HUES64 (cell line): ENCODE results near the gene VWA3B.
"Not testable (repeated sequence)": the region's sequence is repeated elsewhere in the genome, so short reads cannot be mapped to it uniquely, and the experiment has no call there.

Experiments
- H3K27ac ChIP-seq: 2 replicates; pipeline ENCODE4 v1.7.0; 2013; ENCODE audit warnings: low read depth, low read length, inconsistent platforms
- H3K27me3 ChIP-seq: 2 replicates; pipeline ENCODE4 v1.6.1; 2013; ENCODE audit warnings: mild to moderate bottlenecking, low read length; ENCODE audit not compliant: insufficient read depth
- H3K36me3 ChIP-seq: 2 replicates; pipeline ENCODE4 v1.6.1; 2013; ENCODE audit warnings: mild to moderate bottlenecking, low read length; ENCODE audit not compliant: insufficient read depth
- H3K4me1 ChIP-seq: 2 replicates; pipeline ENCODE4 v1.6.1; 2013; ENCODE audit warnings: mild to moderate bottlenecking, low read length, moderate library complexity; ENCODE audit not compliant: insufficient read depth
- H3K4me3 ChIP-seq: 2 replicates; pipeline ENCODE4 v1.5.1; 2013; ENCODE audit warnings: mild to moderate bottlenecking, low read length, moderate library complexity
- H3K9ac ChIP-seq: 2 replicates; pipeline ENCODE4 v1.6.1; 2013; ENCODE audit warnings: mild to moderate bottlenecking, low read depth, low read length
- H3K9me3 ChIP-seq: 2 replicates; pipeline ENCODE4 v1.6.1; 2013; ENCODE audit warnings: low read depth, low read length; ENCODE audit not compliant: insufficient read depth
- whole genome bisulfite sequencing: fragments of 150-250, 120-280 bp; methylation state at CpG from one replicate; pipeline ENCODE4 v1.1.7; 2013; ENCODE audit warnings: missing lambda C conversion rate; 5-methylcytosine and 5-hydroxymethylcytosine counted together

VWA3B gene

DNA sequence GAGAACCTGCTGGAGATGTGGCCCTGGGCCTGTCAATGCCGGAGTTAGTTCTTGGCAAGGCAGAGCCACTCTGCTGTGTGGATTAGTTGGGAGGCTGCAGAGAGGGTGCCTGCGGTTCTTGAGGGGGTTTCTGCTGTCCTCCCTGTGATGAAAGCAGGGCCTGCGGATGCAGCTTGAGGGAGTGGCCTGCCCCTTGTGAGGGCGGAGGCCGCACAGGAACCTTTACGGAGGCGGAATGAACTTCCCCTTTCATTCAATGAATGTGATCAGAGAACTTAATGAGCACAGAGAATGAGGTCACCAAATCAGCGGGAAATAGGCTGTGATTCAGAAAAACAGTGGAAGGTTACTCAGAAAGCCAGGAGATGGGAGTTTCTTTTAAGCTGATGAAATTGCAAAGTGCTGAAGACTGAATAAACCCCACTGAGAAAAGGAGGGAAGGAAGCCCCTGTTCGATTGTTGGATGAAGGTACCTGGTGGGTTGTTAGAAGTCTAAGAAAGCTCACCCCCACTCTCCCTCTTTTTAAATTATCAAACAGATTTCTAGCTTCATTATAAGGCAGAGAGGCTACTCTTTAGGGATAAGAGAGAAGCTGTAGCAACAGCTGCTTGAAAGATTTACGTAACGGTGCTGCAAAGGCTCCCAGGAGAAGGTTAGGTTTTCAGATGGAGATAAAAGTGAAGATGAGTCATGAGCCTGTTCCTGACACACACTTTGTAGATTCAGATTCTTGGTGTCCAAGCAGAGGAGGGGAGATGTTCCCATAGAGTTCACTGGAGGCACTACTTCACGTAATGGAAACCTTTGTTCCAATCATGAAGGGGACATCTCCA is 47.4 kb downstream of the VWA3B start:
- Histone ChIP-seq H3K4me3 (no peak overlapping the region), H3K4me1 (peaks cover 14% of the 10 kb centered on the region; the same call in 1 of the 2 replicates), H3K27ac (no peak overlapping the region), H3K36me3 (no peaks in the 10 kb centered on the region), H3K27me3 (peaks cover 4% of the 10 kb centered on the region; the same call in 1 of the 2 replicates), H3K9me3 (no peaks in the 10 kb centered on the region), H3K9ac (no peak overlapping the region)
- 41% methylated on average over 11 of the region's 12 CpGs for WGBS

DNA sequence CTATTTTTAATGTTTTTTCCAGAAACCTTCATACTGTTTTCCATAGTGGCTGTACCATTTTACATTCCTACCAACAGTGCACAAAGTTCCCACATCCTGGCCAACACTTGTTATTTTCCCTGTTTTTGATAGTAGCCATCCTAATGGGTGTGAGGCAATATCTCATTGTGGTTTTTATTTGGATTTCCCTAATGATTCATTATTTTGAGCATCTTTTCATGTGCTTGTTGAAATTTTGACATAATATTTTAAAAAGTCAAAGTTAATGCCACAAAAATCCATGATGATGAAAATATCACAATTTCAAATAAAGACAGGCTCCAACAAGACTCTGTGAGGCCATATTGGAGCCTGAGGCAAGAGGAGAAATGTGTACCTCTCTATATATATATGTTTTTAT is 50.2 kb downstream of the VWA3B start:
- Histone ChIP-seq H3K9ac (no peak overlapping the region), H3K4me1 (peaks cover 15% of the 10 kb centered on the region; the same call in 1 of the 2 replicates), H3K27me3 (no peaks in the 10 kb centered on the region), H3K4me3 (no peak overlapping the region), H3K9me3 (no peaks in the 10 kb centered on the region), H3K36me3 (no peaks in the 10 kb centered on the region), H3K27ac (no peak overlapping the region)

- H3K9me3 ChIP-seq, H3K36me3 ChIP-seq, H3K27ac ChIP-seq, H3K27me3 ChIP-seq, H3K9ac ChIP-seq, H3K4me3 ChIP-seq: not testable (repeated sequence)
- H3K4me1 ChIP-seq: peaks cover 16% of the 10 kb centered on the region; the same call in 1 of the 2 replicates
- 93% methylated on average over 28 of the region's 28 CpGs for whole genome bisulfite sequencing
These were observed 52.0 kb downstream of the VWA3B start for GRCh38 chr2:98138978-98139377.

DNA sequence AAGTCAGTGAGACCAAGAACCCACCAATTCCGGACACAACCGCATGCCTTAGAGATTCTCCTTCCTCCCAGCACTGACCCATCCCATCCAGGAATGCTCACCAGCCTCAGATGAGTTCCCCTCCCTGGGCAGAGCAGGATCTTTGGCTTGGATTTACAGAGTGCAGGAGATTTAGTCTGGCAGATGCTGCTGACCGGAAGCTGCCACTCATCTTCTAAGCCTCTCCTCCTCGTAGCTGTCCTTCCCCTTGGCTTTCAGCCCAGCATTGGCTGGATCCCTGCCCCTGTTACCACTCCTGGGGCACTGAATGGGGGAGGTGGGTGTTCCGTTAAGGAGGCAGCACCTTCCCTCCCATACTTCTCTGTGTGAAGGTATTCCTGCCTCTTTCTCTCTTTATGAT is 53.2 kb downstream of the VWA3B start:
- Histone ChIP-seq H3K36me3 (no peaks in the 10 kb centered on the region), H3K4me1 (peaks cover 6% of the 10 kb centered on the region; the same call in 1 of the 2 replicates), H3K27me3 (no peaks in the 10 kb centered on the region), H3K27ac (no peak overlapping the region), H3K4me3 (no peak overlapping the region), H3K9me3 (no peaks in the 10 kb centered on the region), H3K9ac (no peak overlapping the region)
- WGBS: 94% methylated on average over 5 of the region's 5 CpGs

DNA sequence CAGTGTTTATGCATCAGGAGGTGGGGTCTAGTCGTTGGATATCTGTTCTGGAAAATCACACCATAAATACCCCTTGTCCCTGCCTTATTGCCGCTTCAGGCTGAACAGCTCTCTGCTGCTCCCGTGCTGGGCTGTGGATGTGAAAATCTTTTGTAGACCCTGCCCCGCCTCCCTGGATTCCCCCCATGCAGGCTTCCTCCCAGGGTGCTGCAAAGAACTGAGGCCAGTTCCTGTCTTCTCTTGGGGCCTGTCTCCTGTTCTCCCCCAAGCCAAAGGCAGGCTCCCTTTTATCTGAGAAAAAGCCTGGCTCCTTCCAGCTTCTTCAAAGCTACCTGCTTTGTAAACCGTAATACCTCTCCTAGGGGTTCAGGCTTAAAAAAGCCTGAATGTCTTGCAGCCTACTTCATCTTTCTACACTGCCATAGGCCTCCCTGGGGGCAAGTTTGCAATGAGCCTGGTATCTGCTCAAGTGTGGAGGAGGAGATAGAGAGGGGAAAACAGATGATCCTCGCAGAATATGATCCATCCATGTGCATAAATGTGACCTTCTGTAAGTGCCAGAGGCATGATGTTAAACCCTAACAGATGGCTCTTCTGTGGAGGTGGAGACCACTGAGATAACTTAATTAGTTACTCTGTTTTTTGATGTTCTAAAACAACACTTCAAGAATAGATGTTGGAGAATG is 55.3 kb downstream of the VWA3B start:
- no peak overlapping the region for H3K27ac ChIP-seq
- no peaks in the 10 kb centered on the region for H3K27me3 ChIP-seq
- no peak overlapping the region for H3K4me3 ChIP-seq
- peaks cover 6% of the 10 kb centered on the region; the same call in 1 of the 2 replicates for H3K4me1 ChIP-seq
- WGBS: 49% methylated on average over 6 of the region's 6 CpGs
- no peaks in the 10 kb centered on the region for H3K36me3 ChIP-seq
- H3K9ac ChIP-seq: no peak overlapping the region
- no peaks in the 10 kb centered on the region for H3K9me3 ChIP-seq

DNA sequence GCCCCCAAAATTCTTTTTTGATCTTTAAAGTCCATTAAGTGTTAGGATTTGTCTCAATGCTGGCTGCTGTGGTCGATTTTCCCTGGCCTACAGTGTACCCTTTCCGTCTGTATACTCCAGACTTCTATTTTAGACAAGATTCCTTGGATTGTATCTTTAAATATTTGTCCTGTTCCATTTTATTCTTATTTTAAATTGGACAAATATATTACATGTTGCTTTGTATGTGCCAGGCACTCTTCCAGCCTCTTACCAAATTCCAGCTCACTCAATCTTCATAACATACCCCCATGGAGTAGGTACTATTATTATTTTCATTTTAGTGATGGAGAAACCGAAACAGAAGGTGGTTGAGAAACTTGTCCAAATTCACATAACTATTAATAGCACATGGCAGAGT is 58.1 kb downstream of the VWA3B start:
- no peak overlapping the region for H3K9ac ChIP-seq
- H3K9me3 ChIP-seq: no peaks in the 10 kb centered on the region
- H3K4me1 ChIP-seq: peaks cover 6% of the 10 kb centered on the region; the same call in 1 of the 2 replicates
- no peak overlapping the region for H3K4me3 ChIP-seq
- no peaks in the 10 kb centered on the region for H3K36me3 ChIP-seq
- no peaks in the 10 kb centered on the region for H3K27me3 ChIP-seq
- no peak overlapping the region for H3K27ac ChIP-seq
- 100% methylated on average over 2 of the region's 3 CpGs for WGBS

GRCh38 chr2:98147900-98148299 is 60.9 kb downstream of the VWA3B start:
- H3K36me3 ChIP-seq, H3K9ac ChIP-seq, H3K27ac ChIP-seq, H3K9me3 ChIP-seq, H3K4me1 ChIP-seq, H3K4me3 ChIP-seq, H3K27me3 ChIP-seq: not testable (repeated sequence)
- 100% methylated on average over 1 of the region's 1 CpG for WGBS

GRCh38 chr2:98148595-98149332 is 61.8 kb downstream of the VWA3B start:
- Histone ChIP-seq H3K9me3 (no peaks in the 10 kb centered on the region), H3K36me3 (no peaks in the 10 kb centered on the region), H3K4me3 (no peak overlapping the region), H3K4me1 (no peaks in the 10 kb centered on the region), H3K27ac (no peak overlapping the region), H3K27me3 (no peaks in the 10 kb centered on the region), H3K9ac (no peak overlapping the region)
- 81% methylated on average over 2 of the region's 3 CpGs for WGBS

GRCh38 chr2:98149333-98149697 is 62.3 kb downstream of the VWA3B start:
- no peak overlapping the region for H3K9ac ChIP-seq
- H3K36me3 ChIP-seq: no peaks in the 10 kb centered on the region
- WGBS: 85% methylated on average over 4 of the region's 4 CpGs
- H3K9me3 ChIP-seq: no peaks in the 10 kb centered on the region
- no peak overlapping the region for H3K27ac ChIP-seq
- H3K4me3 ChIP-seq: no peak overlapping the region
- no peaks in the 10 kb centered on the region for H3K27me3 ChIP-seq
- no peaks in the 10 kb centered on the region for H3K4me1 ChIP-seq

DNA sequence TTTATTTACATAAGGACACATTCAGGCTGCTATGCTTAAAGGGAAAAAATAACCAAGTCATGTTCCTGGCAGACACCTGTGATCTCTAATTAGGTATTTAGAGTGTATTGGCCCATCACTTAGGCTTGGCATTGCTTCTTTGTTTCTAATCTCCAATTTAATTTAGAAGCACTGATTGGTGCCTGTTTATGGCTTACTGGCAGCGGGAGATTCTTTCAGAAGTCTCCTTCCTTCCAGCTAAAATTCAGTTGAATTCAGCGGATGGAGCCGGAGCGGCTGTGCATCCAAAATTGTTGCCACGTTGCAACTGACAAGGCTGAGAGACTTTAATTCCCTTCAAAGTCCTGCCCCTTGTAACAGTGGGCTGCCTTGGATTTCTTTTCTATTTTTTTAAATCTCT is 66.5 kb downstream of the VWA3B start:
- Histone ChIP-seq H3K27me3 (no peaks in the 10 kb centered on the region), H3K27ac (no peak overlapping the region), H3K9me3 (no peaks in the 10 kb centered on the region), H3K9ac (no peak overlapping the region), H3K36me3 (no peaks in the 10 kb centered on the region), H3K4me3 (no peak overlapping the region), H3K4me1 (no peaks in the 10 kb centered on the region)
- WGBS: 95% methylated on average over 5 of the region's 5 CpGs

- Histone ChIP-seq H3K9ac (no peak overlapping the region), H3K4me3 (no peak overlapping the region), H3K36me3 (no peaks in the 10 kb centered on the region), H3K27ac (no peak overlapping the region), H3K4me1 (no peaks in the 10 kb centered on the region), H3K9me3 (no peaks in the 10 kb centered on the region), H3K27me3 (no peaks in the 10 kb centered on the region)
- 97% methylated on average over 8 of the region's 8 CpGs for WGBS
These were observed 68.3 kb downstream of the VWA3B start for GRCh38 chr2:98155291-98155690.
